H7 (cell line): ENCODE data around the gene BPGM. TPM values are rescaled to one million over a fixed set of nuclear protein-coding genes. Genes with fewer than 3 reads are reported as not detected.

Source experiments
- DNase-seq: peaks from one replicate; pipeline ENCODE4 v3.0.0; 2012
- H3K27me3 ChIP-seq: 2 replicates; pipeline ENCODE4 v1.6.0; 2011; ENCODE audit warnings: mild to moderate bottlenecking, low read length; ENCODE audit not compliant: control insufficient read depth, insufficient read depth
- H3K36me3 ChIP-seq: replicated peaks from 2 replicates; pipeline ENCODE4 v1.5.1; 2011; ENCODE audit warnings: low read length; ENCODE audit not compliant: control insufficient read depth, insufficient read depth
- H3K4me3 ChIP-seq: 2 replicates; pipeline ENCODE4 v1.5.1; 2011; ENCODE audit warnings: low read depth, mild to moderate bottlenecking, control low read depth, low read length, moderate library complexity; ENCODE audit not compliant: insufficient read depth
- total RNA-seq: library from RNA; depleted of rRNA; stranded (reverse); fragments of >200 nt; shearing (Covaris generic); gene quantifications from 2 replicates; pipeline ENCODE4 v1.2.3, GENCODE V29; 2014

Gene BPGM
- total RNA-seq, 1 experiment from 2014 or later, result 14.9 TPM

DNA sequence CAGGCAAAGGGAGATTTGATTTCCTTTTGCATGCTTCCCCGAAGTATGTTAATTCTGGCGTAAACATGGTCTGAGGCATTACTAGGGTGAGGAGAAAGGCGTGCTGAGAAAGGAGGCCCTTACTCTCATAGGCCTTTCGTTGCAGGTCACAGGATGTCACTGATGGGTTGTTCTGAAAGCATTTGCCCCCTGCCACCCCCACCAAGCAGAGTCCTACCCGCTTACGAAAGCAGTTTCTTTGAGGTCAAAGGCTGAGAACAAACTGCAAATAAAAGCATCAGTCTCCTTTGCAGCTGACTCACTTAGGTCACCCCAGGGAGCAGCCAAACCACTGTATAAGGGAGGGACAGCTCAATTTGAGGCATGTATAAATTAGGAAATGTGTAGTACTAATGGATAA, 57.1 kb downstream of the BPGM start:
- Histone ChIP-seq H3K4me3 (no peak overlapping the region), H3K36me3 (no peaks in the 10 kb centered on the region), H3K27me3 (no peaks in the 10 kb centered on the region; the same call in 1 of the 2 replicates)
- DNase-seq, result no peak

DNA sequence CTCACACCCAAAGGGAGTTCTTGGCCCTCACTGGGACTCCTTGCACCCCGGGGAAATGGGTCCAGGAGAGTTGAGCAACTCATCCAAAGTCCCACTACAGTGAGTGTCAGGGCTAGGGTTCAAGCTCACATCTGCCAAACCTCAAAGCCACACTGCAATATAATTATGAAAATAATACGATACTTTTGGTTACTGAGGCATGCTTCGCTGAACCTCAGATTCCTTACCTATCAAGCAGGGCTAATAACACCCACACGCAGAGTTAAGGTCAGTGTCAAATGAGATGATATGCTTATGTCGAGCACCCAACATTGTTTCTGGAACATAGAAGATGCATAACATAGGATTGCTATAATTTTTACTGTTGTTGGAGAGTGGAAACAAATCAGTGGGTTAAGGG, 58.2 kb downstream of the BPGM start:
- no peaks in the 10 kb centered on the region; the same call in 1 of the 2 replicates for H3K27me3 ChIP-seq
- no peak overlapping the region for H3K4me3 ChIP-seq
- no peaks in the 10 kb centered on the region for H3K36me3 ChIP-seq
- no peak for DNase-seq

DNA sequence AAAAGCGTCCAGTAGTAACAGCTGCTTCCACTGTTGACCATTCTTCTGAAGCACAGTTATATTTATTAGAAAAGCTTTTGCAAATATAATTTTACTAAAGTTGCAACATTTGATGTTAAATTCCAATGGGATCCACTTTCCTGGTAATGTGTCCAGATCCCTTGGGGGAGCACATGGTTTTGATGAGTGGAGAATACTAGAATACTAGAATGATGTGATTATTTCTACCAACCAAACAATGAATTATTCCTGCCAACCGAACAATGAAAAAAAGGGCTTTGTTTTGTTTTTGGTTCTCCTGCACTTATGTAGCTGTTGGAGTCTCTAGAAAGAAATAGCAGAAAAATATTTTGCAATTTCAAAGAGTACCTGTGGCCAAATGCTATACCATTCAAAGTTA, 59.1 kb downstream of the BPGM start:
- no peak for DNase-seq
- Histone ChIP-seq H3K27me3 (no peaks in the 10 kb centered on the region; the same call in 1 of the 2 replicates), H3K36me3 (no peaks in the 10 kb centered on the region), H3K4me3 (no peak overlapping the region)

DNA sequence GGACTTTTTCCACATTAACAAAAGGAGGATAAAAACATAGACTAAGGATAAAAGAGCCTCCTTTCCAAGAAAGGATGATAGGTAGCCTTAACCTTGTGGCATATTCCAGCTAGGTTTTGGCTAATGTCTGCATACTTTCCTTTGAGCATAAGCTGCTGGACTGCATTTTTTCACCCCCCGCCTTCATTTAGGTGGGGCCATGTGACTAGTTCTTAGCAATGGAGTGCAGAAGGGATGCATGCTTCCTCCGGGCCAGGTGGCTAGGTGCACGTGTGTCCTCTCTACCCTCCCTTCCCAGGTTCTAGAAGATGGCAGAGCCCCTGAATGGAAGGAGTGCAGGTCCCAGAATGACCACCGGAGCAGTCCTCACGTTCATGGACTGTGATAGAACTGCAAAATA, 59.8 kb downstream of the BPGM start:
- H3K36me3 ChIP-seq, result no peaks in the 10 kb centered on the region
- no peak for DNase-seq
- no peaks in the 10 kb centered on the region; the same call in 1 of the 2 replicates for H3K27me3 ChIP-seq
- no peak overlapping the region for H3K4me3 ChIP-seq

DNA sequence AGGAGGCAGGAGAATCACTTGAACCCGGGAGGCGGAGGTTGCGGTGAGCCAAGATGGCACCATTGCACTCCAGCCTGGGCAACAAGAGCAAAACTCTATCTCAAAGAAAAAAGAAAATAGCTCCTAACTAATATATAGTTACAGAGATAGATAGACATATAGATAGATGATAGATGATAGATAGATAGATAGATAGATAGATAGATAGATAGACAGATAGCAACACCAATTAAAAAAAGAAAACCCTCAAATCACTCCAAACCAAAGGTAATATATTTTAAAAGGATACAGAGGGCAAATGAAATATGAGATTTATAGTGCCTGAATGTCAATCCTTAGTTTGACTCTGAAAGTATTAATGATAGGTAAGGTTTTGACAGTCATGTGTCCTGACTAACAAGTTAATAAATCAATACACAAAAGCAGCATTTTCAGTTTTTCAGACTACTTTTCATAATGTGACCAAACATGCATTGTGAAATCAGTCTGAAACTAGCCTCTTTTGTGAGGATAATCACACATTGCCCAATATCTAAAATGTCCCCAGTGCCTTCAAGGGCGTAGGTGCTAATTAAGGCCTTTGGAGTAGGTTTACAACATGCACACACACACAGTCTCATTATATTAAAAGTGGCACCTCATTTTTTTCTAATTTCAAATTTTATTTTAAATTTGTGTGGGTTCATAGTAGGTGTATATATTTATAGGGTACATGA, 61.2 kb downstream of the BPGM start:
- H3K4me3 ChIP-seq, result no peak overlapping the region
- DNase-seq, result no peak
- no peaks in the 10 kb centered on the region for H3K36me3 ChIP-seq
- H3K27me3 ChIP-seq, result no peaks in the 10 kb centered on the region; the same call in 1 of the 2 replicates

DNA sequence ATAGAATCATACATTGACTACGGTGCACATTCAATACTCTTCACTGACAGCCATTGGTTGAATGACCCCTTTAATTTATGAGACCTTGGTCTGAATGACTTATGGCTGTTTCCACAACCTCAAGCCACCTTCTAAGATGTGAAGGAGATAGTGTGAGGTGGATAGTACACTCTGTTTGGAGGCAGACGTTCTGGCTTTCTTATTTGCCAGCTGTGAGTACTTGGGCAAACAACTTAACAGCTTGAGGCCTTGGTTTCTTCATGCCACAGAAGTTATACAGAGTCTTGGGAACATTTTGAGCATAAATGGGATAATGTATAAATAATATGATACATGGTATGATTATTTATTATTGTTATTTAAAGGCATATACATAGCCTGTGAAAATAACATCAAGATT, 62.0 kb downstream of the BPGM start:
- no peak for DNase-seq
- no peak overlapping the region for H3K4me3 ChIP-seq
- no peaks in the 10 kb centered on the region; the same call in 1 of the 2 replicates for H3K27me3 ChIP-seq
- H3K36me3 ChIP-seq, result no peaks in the 10 kb centered on the region

DNA sequence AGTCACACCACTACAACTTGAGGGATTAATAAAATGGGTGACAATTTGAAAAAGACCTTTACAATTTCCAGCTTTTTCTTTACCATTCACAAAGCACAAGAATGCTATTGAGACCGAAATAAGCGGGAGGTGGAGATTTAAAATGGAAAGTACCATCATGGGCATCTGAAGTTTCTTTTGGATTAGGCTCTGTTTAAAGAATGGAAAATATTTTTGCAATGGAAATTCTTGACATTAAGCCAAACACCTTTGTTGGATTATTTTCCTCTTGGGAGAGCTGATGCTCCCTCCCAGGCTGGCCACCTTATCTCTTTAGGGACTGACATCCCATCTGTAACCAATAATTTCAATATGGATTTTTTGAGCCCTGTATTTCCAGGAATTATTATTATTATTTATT, 62.5 kb downstream of the BPGM start:
- no peaks in the 10 kb centered on the region for H3K36me3 ChIP-seq
- no peak for DNase-seq
- no peaks in the 10 kb centered on the region; the same call in 1 of the 2 replicates for H3K27me3 ChIP-seq
- no peak overlapping the region for H3K4me3 ChIP-seq

DNA sequence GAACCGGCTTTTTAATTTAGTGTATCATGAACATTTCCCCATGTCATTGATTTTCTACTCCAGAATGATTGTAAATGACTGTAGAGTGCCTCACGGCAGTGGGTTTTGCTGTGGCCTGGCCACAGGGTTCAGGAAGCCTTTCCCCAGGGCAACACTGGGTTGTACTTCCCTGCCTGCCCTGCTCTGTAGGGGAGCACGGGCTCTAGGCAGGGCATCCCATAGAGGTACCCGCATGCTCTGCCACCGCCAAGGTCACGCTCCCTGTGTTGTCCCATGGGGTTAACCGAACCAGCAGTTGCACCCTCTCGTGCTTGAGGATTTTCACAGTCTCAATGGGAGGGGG, 63.8 kb downstream of the BPGM start:
- Histone ChIP-seq H3K4me3 (no peak overlapping the region), H3K36me3 (no peaks in the 10 kb centered on the region), H3K27me3 (no peaks in the 10 kb centered on the region)
- no peak for DNase-seq

DNA sequence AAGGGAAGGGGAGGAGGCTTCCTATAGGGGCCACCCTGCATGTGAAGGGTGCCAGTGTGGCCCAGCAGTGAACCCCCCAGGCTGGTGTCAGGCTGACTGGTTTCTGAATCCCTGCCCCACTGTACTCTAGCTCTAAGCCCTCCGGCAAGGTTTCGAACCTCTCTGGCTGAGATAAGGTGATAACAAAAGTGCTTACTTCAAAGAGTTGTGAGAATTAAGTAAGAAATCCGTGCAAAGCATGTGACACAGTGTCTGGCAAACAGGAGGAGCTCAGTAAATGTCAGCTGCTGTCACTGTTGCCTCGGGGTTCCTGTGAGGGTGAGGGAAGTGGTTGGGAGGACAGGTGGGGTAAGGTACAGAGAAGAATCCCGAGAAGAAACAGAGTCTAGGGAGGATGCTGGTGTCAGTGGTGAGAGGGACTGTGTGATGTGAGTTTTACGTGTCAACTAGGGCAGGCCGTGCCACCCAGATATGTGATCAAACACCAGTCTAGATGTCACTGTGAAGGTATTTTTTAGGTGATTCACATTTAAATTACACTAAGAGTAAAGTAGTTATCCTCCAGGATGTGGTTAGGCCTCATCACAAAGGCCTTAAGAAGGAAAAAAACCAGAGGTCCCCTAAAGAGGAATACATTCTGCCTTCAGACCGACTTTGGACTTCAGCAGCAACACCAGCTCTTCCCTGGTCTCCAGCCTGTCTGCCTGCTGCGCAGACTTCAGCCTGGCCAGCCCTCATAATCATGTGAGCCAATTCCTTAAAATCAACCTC, 64.4 kb downstream of the BPGM start:
- no peak for DNase-seq
- Histone ChIP-seq H3K36me3 (no peaks in the 10 kb centered on the region), H3K4me3 (no peak overlapping the region), H3K27me3 (no peaks in the 10 kb centered on the region)

DNA sequence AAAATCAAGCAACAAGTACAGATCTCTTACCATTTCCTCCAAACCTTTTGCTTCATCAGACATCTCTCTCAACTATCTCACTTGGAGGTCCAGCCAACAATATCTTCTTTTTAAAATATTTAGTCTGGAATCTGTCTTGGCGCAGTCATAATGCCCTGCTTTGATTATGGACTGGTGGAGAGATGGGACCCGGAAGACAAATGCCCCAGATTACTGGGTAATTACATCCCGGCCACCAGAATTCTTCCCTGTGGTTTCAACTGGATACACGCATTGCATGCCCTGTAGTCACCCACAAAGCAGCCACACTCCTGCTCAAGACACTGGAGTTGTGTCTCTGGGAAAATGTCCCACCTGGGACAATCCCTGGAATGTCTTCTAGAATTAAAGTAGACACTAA, 65.5 kb downstream of the BPGM start:
- Histone ChIP-seq H3K36me3 (no peaks in the 10 kb centered on the region), H3K27me3 (no peaks in the 10 kb centered on the region), H3K4me3 (no peak overlapping the region)
- no peak for DNase-seq

DNA sequence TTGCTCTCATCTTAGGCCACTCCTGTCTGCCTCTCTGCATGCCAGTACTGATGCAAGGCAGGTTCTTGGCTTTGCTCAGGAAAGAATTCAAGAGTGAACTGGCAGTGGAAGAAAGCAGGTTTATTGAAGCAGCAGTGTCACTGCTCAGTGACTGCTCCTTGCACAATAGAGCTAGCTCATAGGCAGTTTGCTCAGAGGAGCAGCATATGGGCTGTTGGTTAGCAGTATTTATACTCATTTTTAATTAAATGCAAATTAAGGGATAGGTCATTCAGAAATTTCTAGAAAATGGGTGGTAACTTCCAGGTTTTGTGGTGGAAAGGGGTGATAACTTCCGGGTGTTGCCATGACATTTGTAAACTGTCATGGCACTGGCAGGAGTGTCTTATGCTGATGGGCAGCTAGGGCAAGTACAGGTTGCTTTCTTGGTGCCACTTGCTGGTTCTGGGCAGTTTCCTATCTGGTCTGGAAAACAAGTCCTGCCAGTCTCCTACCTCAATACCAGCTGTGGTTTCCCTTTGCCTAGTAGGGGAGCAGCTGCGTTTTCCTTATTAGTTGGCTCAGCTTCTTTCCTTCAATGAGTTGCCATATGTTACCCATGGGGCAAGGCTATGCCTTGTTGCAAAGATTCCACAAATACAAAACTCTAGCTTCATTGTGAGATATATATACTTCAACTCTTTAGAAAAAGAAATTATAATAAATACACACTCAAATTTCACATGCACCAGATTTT, 68.0 kb downstream of the BPGM start:
- Histone ChIP-seq H3K27me3 (no peaks in the 10 kb centered on the region), H3K4me3 (no peak overlapping the region), H3K36me3 (no peaks in the 10 kb centered on the region)
- no peak for DNase-seq

DNA sequence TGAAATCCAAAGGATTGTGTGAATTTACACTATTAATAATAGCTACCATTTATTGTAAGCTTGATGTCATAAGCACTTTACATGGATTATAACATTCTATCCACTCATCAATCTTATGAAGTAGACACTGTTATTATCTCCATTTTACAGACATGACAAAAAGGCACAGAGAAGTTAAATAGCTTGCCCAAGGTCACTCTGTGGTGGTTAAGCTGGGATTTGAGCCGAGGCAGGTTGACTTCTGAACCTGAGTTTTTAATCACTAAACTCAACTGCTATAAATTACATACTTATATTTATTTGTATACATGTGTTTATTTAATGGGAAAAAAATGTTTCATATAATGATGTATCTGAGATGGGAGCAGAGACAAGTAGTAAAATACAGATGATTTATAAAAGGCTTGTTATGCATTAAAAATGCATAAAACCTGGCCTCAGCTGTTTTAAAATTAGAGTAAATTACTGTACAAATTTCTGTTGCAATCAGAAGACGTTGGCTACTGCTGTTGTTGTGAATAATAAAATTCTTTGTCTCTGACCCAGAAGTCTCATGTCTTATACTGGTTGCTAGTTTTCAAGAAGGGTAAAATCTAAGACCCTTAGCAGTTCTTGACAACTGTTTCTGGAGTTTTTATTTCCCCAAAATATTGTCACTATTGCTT, 71.7 kb downstream of the BPGM start:
- no peaks in the 10 kb centered on the region for H3K36me3 ChIP-seq
- no peak for DNase-seq
- H3K4me3 ChIP-seq, result no peak overlapping the region
- no peaks in the 10 kb centered on the region for H3K27me3 ChIP-seq

DNA sequence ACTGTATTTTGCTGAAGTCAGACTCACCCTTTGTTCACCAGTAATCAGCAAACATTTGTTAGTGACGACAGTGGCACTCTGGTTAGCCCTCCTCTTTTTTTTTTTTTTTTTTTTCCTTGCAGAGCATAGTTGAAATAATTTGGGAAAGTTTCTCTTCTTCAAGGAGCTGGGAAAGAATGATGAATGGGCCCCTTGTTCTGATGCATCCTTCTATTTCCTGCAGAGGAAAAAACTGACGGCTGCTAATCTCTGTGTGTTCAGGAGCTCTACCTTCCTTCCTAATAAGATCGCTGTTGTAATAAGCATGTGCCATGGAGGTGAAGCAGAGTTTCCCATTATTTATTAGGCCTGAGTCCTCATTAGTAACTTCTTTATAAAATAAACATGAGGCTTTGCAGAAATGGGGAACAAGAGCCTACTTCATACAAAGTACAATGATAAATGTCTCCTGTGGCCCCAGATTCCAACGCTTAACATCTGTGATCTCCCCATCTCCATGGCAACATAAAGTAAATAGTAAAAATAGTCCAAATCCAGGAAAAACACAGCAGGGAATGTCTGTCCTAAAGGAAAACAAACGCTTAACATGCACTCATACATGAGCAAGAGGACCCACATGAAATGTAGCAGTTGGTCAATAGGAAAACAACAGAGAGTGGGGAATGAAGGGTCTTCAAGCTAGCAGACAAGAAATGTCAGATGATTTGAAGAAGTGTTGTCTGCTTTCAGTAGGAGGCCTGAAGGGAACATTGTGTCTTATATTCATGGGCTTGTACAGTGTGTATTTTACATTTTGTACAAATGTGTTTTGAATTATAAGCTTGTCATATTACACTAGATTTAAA, 73.7 kb downstream of the BPGM start:
- H3K27me3 ChIP-seq, result no peaks in the 10 kb centered on the region
- H3K4me3 ChIP-seq, result no peak overlapping the region
- DNase-seq, result no peak
- no peaks in the 10 kb centered on the region for H3K36me3 ChIP-seq

DNA sequence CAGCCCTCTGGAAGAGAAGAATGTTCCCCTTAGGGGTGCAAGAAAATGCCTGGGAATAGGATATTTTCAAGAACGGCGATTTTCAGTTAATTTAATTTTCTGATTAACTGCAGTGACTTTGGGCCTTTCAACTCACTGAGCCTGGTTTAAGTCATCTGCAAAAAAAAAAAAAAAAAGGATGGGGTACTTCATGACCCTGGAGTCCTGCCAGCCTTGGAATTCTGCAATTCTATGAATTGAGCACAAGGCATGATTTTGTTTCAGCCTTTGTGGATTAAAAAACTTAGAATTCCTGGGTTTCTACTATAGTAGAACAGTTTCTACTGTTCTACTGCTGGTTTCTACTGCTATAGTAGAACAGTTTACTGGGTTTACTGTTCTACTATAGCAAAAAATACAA, 74.5 kb downstream of the BPGM start:
- H3K36me3 ChIP-seq, result no peaks in the 10 kb centered on the region
- no peak overlapping the region for H3K4me3 ChIP-seq
- no peaks in the 10 kb centered on the region for H3K27me3 ChIP-seq
- no peak for DNase-seq
